Transverse colon (tissue), 3 donors: ENCODE data around the gene RAB3C.

Experiments used
- EP300 ChIP-seq: sonication (generic); formaldehyde crosslinking; IDR thresholded peaks from one replicate; pipeline ENCODE4 v1.6.1; 2017; ENCODE audit warnings: antibody characterized with exemption, low read depth
- POLR2A ChIP-seq: fragments of 450-650 bp; IDR thresholded peaks from one replicate; pipeline ENCODE4 v1.6.1; 2016; ENCODE audit warnings: antibody characterized with exemption, mild to moderate bottlenecking, moderate library complexity
- POLR2AphosphoS5 ChIP-seq, 3 donors: sonication (generic); formaldehyde crosslinking; IDR thresholded peaks; one replicate each; pipeline ENCODE4 v1.6.1; 2016; ENCODE audit warnings: antibody characterized with exemption in 3 of 3

- no peak for TF ChIP-seq POLR2AphosphoS5 (IDR thresholded peaks at IDR 0.05)
- TF ChIP-seq EP300, result no peak
- TF ChIP-seq POLR2A, result no peak
These were observed 205.1 kb downstream of the RAB3C start for GRCh38 chr5:58787987-58788386.
